Mucosa of rectum (tissue), 2 donors: Measurements from ENCODE around the gene XRCC6.

ENCODE experiments used
- H3K27ac ChIP-seq, 2 donors: one replicate each; pipeline ENCODE4 v1.7.0; 2013; ENCODE audit warnings: inconsistent platforms in 2 of 2, low read depth in 2 of 2, low read length in 2 of 2
- H3K27me3 ChIP-seq, 2 donors: one replicate each; pipeline ENCODE4 v1.7.0; 2013; ENCODE audit warnings: low read length in 2 of 2; ENCODE audit not compliant: control insufficient read depth in 2 of 2, insufficient read depth in 2 of 2
- H3K36me3 ChIP-seq, 2 donors: one replicate each; pipeline ENCODE4 v1.7.0; 2013; ENCODE audit warnings: low read length in 2 of 2; ENCODE audit not compliant: control insufficient read depth in 2 of 2, insufficient read depth in 2 of 2
- H3K4me1 ChIP-seq, 2 donors: one replicate each; pipeline ENCODE4 v1.7.0; 2013; ENCODE audit warnings: low read length in 2 of 2, mild to moderate bottlenecking in 1 of 2; ENCODE audit not compliant: control insufficient read depth in 2 of 2, insufficient read depth in 2 of 2
- H3K4me3 ChIP-seq, 2 donors: one replicate each; pipeline ENCODE4 v1.7.0; 2013; ENCODE audit warnings: low read length in 2 of 2
- H3K9ac ChIP-seq, 2 donors: one replicate each; pipeline ENCODE4 v1.7.0; 2013; ENCODE audit warnings: low read length in 2 of 2, low read depth in 1 of 2, mild to moderate bottlenecking in 1 of 2
- H3K9me3 ChIP-seq, 2 donors: one replicate each; pipeline ENCODE4 v1.7.0; 2013; ENCODE audit warnings: low read length in 2 of 2; ENCODE audit not compliant: control insufficient read depth in 2 of 2
- donor health status: healthy.
- donor health status: Normal muscosa, but diverticular disease.

Gene XRCC6

GRCh38 chr22:41690476-41690875 lies 69.4 kb downstream of the XRCC6 start:
- no peaks in the 10 kb centered on the region for H3K27me3 ChIP-seq
- no peak overlapping the region for H3K9ac ChIP-seq
- H3K9me3 ChIP-seq = no peaks in the 10 kb centered on the region
- H3K36me3 ChIP-seq = peaks cover 5 to 10% of the 10 kb centered on the region in 2 donors
- no peak overlapping the region for H3K4me3 ChIP-seq
- peaks cover 6 to 11% of the 10 kb centered on the region in 2 donors for H3K4me1 ChIP-seq
- no peak overlapping the region for H3K27ac ChIP-seq

DNA sequence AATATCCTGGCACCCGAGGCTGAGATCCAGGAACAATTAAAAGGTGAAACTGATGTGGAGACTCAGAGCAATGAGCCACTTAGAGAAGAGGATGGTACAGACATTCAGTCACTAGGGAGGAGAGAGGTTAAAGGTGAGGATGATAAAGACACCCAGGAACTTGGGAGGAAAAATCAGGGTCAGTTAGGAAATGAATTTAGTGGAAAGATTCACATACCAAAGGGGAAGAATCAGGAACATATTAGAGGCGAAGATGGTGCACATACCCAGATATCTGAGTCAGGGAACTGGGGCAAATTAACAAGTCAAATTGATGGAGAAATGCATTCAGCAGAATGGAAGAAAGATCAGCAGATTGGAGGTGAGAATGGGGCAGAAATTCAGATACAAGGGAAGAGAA lies 74.1 kb downstream of the XRCC6 start:
- Histone ChIP-seq H3K27me3 (no peaks in the 10 kb centered on the region), H3K9ac (no peak overlapping the region), H3K36me3 (peaks cover 5 to 10% of the 10 kb centered on the region in 2 donors)

DNA sequence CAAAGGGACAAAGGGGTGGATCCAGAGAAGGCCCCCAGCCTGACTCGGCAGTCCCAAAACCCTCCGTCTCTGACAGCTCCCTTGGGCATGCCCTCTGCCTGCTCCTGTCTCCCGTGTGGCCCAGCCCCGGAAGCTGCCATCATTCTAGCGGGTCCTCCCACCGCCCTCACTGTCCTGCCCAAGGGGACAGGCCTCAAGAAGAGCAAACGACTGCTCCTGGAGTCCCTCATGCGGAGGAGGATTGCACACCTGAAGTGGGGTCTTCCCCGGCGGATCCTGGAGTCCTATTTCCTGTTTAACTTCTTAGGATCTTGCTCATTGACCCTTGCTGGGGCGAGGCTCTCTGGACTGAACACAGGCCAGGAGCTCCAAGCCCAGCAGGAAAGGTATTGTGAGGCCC lies 75.6 kb downstream of the XRCC6 start:
- peak overlapping the region in 1 of 2 donors; percentile 54 for H3K9ac ChIP-seq
- H3K36me3 ChIP-seq = peaks cover 5 to 10% of the 10 kb centered on the region in 2 donors
- H3K9me3 ChIP-seq = no peaks in the 10 kb centered on the region
- H3K27ac ChIP-seq = peak overlapping the region in 1 of 2 donors; percentile 16
- peaks cover 7 to 10% of the 10 kb centered on the region in 2 donors for H3K4me1 ChIP-seq
- no peak overlapping the region for H3K4me3 ChIP-seq
- no peaks in the 10 kb centered on the region for H3K27me3 ChIP-seq

More for the DNA sequence above, 74.1 kb downstream of the XRCC6 start:
- Histone ChIP-seq H3K4me1 (peaks cover 7 to 10% of the 10 kb centered on the region in 2 donors), H3K9me3 (no peaks in the 10 kb centered on the region), H3K27ac (no peak overlapping the region), H3K4me3 (no peak overlapping the region)

- Histone ChIP-seq H3K27ac (peak overlapping the region in 1 of 2 donors; percentile 16), H3K9me3 (no peaks in the 10 kb centered on the region), H3K9ac (peak overlapping the region in 1 of 2 donors; percentile 54), H3K4me3 (peak overlapping the region; percentile 55 to 69), H3K36me3 (peaks cover 5 to 10% of the 10 kb centered on the region in 2 donors), H3K27me3 (no peaks in the 10 kb centered on the region), H3K4me1 (peaks cover 7 to 10% of the 10 kb centered on the region in 2 donors)
Observed at GRCh38 chr22:41697126-41697775, 76.2 kb downstream of the XRCC6 start.

- peak within 1 kb of the TSS in 1 of 2 donors; percentile 48 for H3K4me3 ChIP-seq
- H3K9ac ChIP-seq = peak within 1 kb of the TSS; percentile 15 to 24
- H3K9me3 ChIP-seq = no peaks in the 10 kb centered on the region
- H3K4me1 ChIP-seq = peaks cover 7 to 10% of the 10 kb centered on the region in 2 donors
- no peak within 1 kb of the TSS for H3K27ac ChIP-seq
- no peaks in the 10 kb centered on the region for H3K36me3 ChIP-seq
- no peaks in the 10 kb centered on the region for H3K27me3 ChIP-seq
Observed at GRCh38 chr22:41699264-41700107, 78.4 kb downstream of the XRCC6 start, which contains the start of gene MEI1. MEI1 (plus strand) TSS chr22:41699503; CDS start chr22:41699539, 36 bp downstream.

GRCh38 chr22:41700108-41700364 lies 78.9 kb downstream of the XRCC6 start:
- Histone ChIP-seq H3K4me1 (peaks cover 7 to 10% of the 10 kb centered on the region in 2 donors), H3K4me3 (no peak overlapping the region), H3K9ac (no peak overlapping the region), H3K36me3 (no peaks in the 10 kb centered on the region), H3K9me3 (no peaks in the 10 kb centered on the region), H3K27ac (no peak overlapping the region), H3K27me3 (no peaks in the 10 kb centered on the region)

- no peaks in the 10 kb centered on the region for H3K4me1 ChIP-seq
Observed at GRCh38 chr22:41702763-41703162, 81.7 kb downstream of the XRCC6 start.

DNA sequence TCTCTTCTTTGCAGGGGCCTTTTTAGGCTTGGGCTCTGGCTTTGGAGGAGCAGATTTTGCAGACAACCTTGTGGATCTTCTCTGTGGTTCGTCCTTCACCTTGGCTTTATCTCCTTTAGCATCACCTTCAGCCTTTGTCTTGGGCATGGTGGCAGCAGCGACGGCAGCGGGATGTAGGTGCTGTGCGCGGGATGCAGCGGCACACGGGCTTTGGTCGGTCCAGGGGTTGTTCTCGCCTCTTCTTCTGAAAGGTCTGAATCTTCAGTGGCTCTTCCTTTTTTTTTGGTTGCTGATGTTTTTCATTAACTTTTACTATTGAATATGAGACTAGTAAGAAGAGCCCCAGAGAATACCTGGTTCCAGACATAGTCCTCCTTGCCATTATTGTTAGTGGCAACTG lies 88.2 kb downstream of the XRCC6 start:
- no peak overlapping the region for H3K27ac ChIP-seq
- no peaks in the 10 kb centered on the region for H3K9me3 ChIP-seq
- no peak overlapping the region for H3K9ac ChIP-seq
- H3K27me3 ChIP-seq = no peaks in the 10 kb centered on the region
- no peak overlapping the region for H3K4me3 ChIP-seq
- no peaks in the 10 kb centered on the region for H3K36me3 ChIP-seq
- H3K4me1 ChIP-seq = no peaks in the 10 kb centered on the region

More at GRCh38 chr22:41702763-41703162, 81.7 kb downstream of the XRCC6 start:
- Histone ChIP-seq H3K27ac (no peak overlapping the region), H3K4me3 (no peak overlapping the region), H3K27me3 (no peaks in the 10 kb centered on the region), H3K9me3 (no peaks in the 10 kb centered on the region), H3K9ac (no peak overlapping the region), H3K36me3 (no peaks in the 10 kb centered on the region)

DNA sequence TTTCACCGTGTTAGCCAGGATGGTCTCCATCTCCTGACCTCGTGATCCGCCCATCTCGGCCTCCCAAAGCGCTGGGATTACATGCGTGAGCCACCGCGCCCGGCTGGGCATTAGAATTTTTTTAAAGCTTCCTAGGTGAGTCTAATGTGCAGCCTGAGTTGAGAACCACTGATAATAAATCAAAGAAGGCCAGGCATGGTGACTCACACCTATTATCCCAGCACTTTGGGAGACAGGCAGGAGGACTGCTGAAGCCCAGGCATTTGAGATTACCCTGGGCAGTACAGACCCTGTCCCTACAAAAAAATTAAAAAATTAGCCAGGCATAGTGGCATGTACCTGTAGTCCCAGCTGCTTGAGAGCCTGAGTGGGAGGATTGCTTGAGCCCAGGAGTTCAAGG lies 91.9 kb downstream of the XRCC6 start:
- Histone ChIP-seq H3K27ac (no peak overlapping the region), H3K9me3 (no peaks in the 10 kb centered on the region), H3K4me3 (no peak overlapping the region), H3K9ac (no peak overlapping the region), H3K36me3 (no peaks in the 10 kb centered on the region), H3K27me3 (no peaks in the 10 kb centered on the region), H3K4me1 (no peaks in the 10 kb centered on the region)
